ENCODE data around the gene GPR65. TPM values are rescaled to one million over a fixed set of nuclear protein-coding genes. Genes with fewer than 3 reads are reported as not detected.

Gene GPR65
- total RNA-seq, 1 donor: 0.09 TPM

DNA sequence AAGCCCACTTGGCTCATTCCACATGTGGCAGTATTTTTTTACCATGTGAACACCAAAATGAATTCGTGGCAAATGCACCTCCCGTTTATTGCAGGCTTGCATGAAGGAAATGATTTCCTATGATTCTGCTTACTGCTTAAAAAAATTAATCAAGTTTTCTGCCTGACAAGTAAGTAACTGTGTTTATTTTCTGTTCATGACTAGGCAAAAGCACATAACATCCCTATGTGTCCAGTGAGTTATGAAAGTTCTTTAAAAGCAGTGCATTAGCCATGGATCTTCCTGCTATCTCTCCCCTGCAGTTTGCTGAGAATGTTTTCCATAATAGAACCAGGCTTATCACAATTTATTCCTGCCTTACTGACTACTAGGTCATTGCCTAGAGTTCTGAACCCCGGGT is 20.4 kb downstream of the GPR65 start:
- DNase-seq (ENCODE audit: low read depth): no peak
- TF ChIP-seq, protein P1, sequence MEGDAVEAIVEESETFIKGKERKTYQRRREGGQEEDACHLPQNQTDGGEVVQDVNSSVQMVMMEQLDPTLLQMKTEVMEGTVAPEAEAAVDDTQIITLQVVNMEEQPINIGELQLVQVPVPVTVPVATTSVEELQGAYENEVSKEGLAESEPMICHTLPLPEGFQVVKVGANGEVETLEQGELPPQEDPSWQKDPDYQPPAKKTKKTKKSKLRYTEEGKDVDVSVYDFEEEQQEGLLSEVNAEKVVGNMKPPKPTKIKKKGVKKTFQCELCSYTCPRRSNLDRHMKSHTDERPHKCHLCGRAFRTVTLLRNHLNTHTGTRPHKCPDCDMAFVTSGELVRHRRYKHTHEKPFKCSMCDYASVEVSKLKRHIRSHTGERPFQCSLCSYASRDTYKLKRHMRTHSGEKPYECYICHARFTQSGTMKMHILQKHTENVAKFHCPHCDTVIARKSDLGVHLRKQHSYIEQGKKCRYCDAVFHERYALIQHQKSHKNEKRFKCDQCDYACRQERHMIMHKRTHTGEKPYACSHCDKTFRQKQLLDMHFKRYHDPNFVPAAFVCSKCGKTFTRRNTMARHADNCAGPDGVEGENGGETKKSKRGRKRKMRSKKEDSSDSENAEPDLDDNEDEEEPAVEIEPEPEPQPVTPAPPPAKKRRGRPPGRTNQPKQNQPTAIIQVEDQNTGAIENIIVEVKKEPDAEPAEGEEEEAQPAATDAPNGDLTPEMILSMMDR (IDR thresholded peaks at IDR 0.05; ENCODE audit: insufficient read depth, low read length): no peak

DNA sequence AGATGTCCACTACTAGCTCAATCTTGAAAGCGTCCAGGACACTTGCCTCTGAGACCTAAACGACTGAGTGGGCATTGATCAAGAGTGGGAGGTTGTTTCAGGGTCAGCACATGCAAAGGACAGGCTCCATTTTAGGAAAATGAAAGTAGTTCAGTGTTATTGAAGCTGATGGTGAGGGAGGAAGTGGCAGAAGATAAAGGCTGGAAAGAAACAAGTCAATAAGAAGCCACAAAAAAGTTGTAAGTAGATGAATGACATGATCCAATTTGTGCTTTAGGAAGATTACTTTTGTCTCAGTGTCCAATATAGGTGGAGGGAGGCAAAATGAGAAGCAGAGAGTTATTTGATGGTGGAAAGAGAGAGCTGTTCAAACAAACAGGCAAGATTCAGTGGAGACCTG is 22.0 kb downstream of the GPR65 start:
- DNase-seq (ENCODE audit: low read depth): no peak
- H3K4me3 ChIP-seq (ENCODE audit: low read depth, low read length): no peak overlapping the region
- TF ChIP-seq, protein P1 (IDR thresholded peaks at IDR 0.05; ENCODE audit: insufficient read depth, low read length): no peak

More for the DNA sequence above, 20.4 kb downstream of the GPR65 start:
- no peak overlapping the region for H3K4me3 ChIP-seq (ENCODE audit: low read depth, low read length)

GRCh38 chr14:88029500-88029899 is 24.6 kb downstream of the GPR65 start:
- no peak for DNase-seq (ENCODE audit: low read depth)
- TF ChIP-seq, protein P1 (IDR thresholded peaks at IDR 0.05; ENCODE audit: insufficient read depth, low read length): no peak
- H3K4me3 ChIP-seq (ENCODE audit: low read depth, low read length): no peak overlapping the region

- TF ChIP-seq, protein P1 (IDR thresholded peaks at IDR 0.05; ENCODE audit: insufficient read depth, low read length): no peak
- no peak overlapping the region for H3K4me3 ChIP-seq (ENCODE audit: low read depth, low read length)
- no peak for DNase-seq (ENCODE audit: low read depth)
Observed at GRCh38 chr14:88030079-88030478, 25.1 kb downstream of the GPR65 start.

DNA sequence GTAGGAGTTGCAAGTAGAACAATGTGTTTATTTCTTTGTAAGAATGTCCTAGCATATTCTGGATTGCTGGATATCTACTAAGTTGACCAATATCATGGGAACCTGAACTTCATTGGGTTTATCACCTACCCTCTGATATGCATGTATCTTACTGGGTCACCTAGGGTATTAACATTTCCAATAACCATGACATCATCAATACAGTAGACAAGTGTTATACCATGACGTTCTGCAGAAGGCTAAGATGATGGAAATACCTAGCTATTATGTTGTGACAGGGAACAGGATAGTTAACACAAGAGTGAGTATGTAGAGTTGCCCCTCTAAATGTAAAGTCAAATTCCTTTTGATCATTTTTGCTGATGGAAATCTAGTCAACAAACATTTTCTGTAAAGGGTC is 26.0 kb downstream of the GPR65 start:
- no peak overlapping the region for H3K4me3 ChIP-seq (ENCODE audit: low read depth, low read length)
- no peak for DNase-seq (ENCODE audit: low read depth)
- TF ChIP-seq, protein P1 (IDR thresholded peaks at IDR 0.05; ENCODE audit: insufficient read depth, low read length): no peak

GRCh38 chr14:88032373-88032772 is 27.4 kb downstream of the GPR65 start:
- H3K4me3 ChIP-seq (ENCODE audit: low read depth, low read length): no peak overlapping the region
- TF ChIP-seq, protein P1 (IDR thresholded peaks at IDR 0.05; ENCODE audit: insufficient read depth, low read length): no peak
- no peak for DNase-seq (ENCODE audit: low read depth)

DNA sequence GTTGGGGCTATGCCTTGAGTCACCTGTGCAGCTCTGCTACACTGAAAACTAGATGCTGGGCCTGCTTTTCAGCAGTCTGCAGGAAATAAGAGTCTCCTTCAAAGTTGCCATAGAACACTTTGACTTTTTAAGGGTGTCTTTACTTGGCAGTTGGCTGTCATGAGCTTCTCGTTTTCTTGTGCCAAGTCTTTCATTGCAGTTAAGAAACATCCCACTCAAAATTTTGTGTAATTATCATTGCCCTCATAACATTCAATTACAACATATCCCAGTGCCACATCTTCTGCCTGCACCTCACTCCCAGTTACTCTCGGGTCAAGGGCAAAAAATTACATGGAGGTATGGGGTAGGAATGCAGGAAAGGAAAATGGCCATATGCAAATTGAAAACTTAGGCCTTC is 29.1 kb downstream of the GPR65 start:
- TF ChIP-seq, protein P1 (IDR thresholded peaks at IDR 0.05; ENCODE audit: insufficient read depth, low read length): no peak
- no peak overlapping the region for H3K4me3 ChIP-seq (ENCODE audit: low read depth, low read length)
- DNase-seq (ENCODE audit: low read depth): no peak
